ENCODE measurements around the gene KRT15. TPM values are rescaled to one million over a fixed set of nuclear protein-coding genes. Genes with fewer than 3 reads are reported as not detected.

KRT15 gene
- total and polyA plus RNA-seq, 2 of the 8 experiments (the other 6 are each of a cell fraction or from before 2014, with no cell fraction given): 0.11 to 0.13 TPM

DNA sequence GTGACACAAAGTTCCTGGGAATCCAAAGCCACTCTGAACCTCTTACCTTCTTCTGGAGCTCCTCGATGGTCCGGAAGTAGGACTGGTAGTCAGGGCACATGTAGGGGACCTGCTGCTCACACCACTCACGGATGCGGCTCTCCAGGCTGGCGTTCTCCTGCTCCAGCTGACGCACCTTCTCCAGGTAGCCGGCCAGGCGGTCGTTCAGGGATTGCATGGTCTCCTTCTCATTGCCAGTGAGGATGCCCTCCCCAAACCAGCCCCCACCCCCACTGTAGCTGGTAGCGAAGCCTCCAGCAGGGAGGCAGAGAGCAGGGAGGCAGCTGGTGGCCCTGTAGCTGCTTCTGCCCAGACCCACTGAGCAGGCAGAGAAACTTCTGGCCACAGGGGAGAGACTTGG lies 38.1 kb downstream of the KRT15 start:
- Histone ChIP-seq H3K27ac (ENCODE audit: low read depth, low read length) (no peak overlapping the region), H3K4me1 (replicated peaks in 1 of 4; ENCODE audit: control insufficient read depth in 3 of 4, insufficient read depth in 4 of 4, low read length in 3 of 4) (no peaks in the 10 kb centered on the region; a peak in 1 of 7 replicates), H3K14ac (ENCODE audit: insufficient read length) (no peak overlapping the region), H2AK5ac (ENCODE audit: low read depth, low read length) (no peak overlapping the region), H3K18ac (ENCODE audit: extremely low read depth, low read length) (no peak overlapping the region), H4K5ac (ENCODE audit: insufficient read length, low read depth, low read length) (no peak overlapping the region), H3K23ac (ENCODE audit: insufficient read length) (no peak overlapping the region), H3K23me2 (ENCODE audit: low read depth, low read length) (no peaks in the 10 kb centered on the region), H4K8ac (ENCODE audit: extremely low read depth, insufficient read depth, low read length) (no peak overlapping the region), H2BK120ac (replicated peaks; ENCODE audit: low read depth, low read length) (no peak overlapping the region), H3K4ac (replicated peaks; ENCODE audit: insufficient read length, low read depth, low read length) (no peak overlapping the region), H3K4me3 (ENCODE audit: extremely low read depth in 1 of 4, insufficient read depth in 2 of 4, low read depth in 3 of 4, low read length in 4 of 4) (no peak overlapping the region), H3K9ac (replicated peaks in 1 of 4; ENCODE audit: extremely low read depth in 1 of 4, low read depth in 3 of 4, low read length in 3 of 4) (no peak overlapping the region), H3K9me3 (ENCODE audit: insufficient read depth in 2 of 2, low read depth in 1 of 2, low read length in 1 of 2) (no peaks in the 10 kb centered on the region), H2BK15ac (ENCODE audit: low read length) (no peak overlapping the region), H2BK12ac (ENCODE audit: low read depth, low read length) (no peak overlapping the region), H3K56ac (replicated peaks; ENCODE audit: insufficient read length, low read depth, low read length) (no peak overlapping the region), H3K79me1 (ENCODE audit: low read depth, low read length) (no peaks in the 10 kb centered on the region), H2BK5ac (ENCODE audit: low read depth, low read length) (no peak overlapping the region), H3K27me3 (replicated peaks in 1 of 4; ENCODE audit: control insufficient read depth in 3 of 4, extremely low read depth in 1 of 4, insufficient read depth in 3 of 4, low read length in 3 of 4) (no peaks in the 10 kb centered on the region; a peak in 2 of 7 replicates), H3K4me2 (ENCODE audit: insufficient read depth in 1 of 2, low read depth in 2 of 2, low read length in 2 of 2) (no peak overlapping the region), H4K91ac (replicated peaks; ENCODE audit: insufficient read length, low read length) (no peak overlapping the region), H2AFZ (ENCODE audit: low read length) (no peak overlapping the region), H2BK20ac (ENCODE audit: low read length) (no peak overlapping the region), H3K79me2 (ENCODE audit: control insufficient read depth in 1 of 2, insufficient read depth in 2 of 2, low read length in 2 of 2) (no peaks in the 10 kb centered on the region), H4K20me1 (replicated peaks in 1 of 2; ENCODE audit: control insufficient read depth in 1 of 2, insufficient read depth in 2 of 2, low read length in 2 of 2) (no peaks in the 10 kb centered on the region), H3K36me3 (ENCODE audit: control insufficient read depth in 2 of 4, insufficient read depth in 4 of 4, low read length in 3 of 4) (no peaks in the 10 kb centered on the region)
- CTCF ChIA-PET (ENCODE audit: partially characterized antibody): interaction anchor here (1.4 to 33.9 kb wide), 3 partner anchors 12 to 182 kb away, joined by 4 to 427 read pairs (median 98); partner anchors contain the start of gene KRT36
- POLR2A ChIA-PET (ENCODE audit: partially characterized antibody): interaction anchor here (1.4 to 1.5 kb wide), 2 partner anchors 11 to 41 kb away, joined by 5 read pairs; no protein-coding TSS in a partner anchor
- no peak for TF ChIP-seq TBP (IDR thresholded peaks at IDR 0.05; ENCODE audit: low read depth, low read length)
- no peak for TF ChIP-seq CBX5 (IDR thresholded peaks at IDR 0.05; ENCODE audit: low read depth, low read length)
- TF ChIP-seq, protein P1, sequence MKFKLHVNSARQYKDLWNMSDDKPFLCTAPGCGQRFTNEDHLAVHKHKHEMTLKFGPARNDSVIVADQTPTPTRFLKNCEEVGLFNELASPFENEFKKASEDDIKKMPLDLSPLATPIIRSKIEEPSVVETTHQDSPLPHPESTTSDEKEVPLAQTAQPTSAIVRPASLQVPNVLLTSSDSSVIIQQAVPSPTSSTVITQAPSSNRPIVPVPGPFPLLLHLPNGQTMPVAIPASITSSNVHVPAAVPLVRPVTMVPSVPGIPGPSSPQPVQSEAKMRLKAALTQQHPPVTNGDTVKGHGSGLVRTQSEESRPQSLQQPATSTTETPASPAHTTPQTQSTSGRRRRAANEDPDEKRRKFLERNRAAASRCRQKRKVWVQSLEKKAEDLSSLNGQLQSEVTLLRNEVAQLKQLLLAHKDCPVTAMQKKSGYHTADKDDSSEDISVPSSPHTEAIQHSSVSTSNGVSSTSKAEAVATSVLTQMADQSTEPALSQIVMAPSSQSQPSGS (IDR thresholded peaks at IDR 0.05; ENCODE audit: low read length): no peak
- TF ChIP-seq GTF2F1 (IDR thresholded peaks at IDR 0.05; ENCODE audit: borderline replicate concordance, low read depth, low read length): no peak
- no peak for TF ChIP-seq PHF8 (conservative IDR thresholded peaks at IDR 0.05; ENCODE audit: low read depth, low read length)
- TF ChIP-seq, protein P2, sequence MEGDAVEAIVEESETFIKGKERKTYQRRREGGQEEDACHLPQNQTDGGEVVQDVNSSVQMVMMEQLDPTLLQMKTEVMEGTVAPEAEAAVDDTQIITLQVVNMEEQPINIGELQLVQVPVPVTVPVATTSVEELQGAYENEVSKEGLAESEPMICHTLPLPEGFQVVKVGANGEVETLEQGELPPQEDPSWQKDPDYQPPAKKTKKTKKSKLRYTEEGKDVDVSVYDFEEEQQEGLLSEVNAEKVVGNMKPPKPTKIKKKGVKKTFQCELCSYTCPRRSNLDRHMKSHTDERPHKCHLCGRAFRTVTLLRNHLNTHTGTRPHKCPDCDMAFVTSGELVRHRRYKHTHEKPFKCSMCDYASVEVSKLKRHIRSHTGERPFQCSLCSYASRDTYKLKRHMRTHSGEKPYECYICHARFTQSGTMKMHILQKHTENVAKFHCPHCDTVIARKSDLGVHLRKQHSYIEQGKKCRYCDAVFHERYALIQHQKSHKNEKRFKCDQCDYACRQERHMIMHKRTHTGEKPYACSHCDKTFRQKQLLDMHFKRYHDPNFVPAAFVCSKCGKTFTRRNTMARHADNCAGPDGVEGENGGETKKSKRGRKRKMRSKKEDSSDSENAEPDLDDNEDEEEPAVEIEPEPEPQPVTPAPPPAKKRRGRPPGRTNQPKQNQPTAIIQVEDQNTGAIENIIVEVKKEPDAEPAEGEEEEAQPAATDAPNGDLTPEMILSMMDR (IDR thresholded peaks at IDR 0.05; ENCODE audit: control extremely low read depth in 1 of 3, insufficient read depth in 1 of 3, low read depth in 1 of 3, low read length in 3 of 3): no peak
- TF ChIP-seq KDM4A (IDR thresholded peaks at IDR 0.05; ENCODE audit: low read depth, low read length, severe bottlenecking): no peak
- TF ChIP-seq SAP30 (IDR thresholded peaks at IDR 0.05; ENCODE audit: insufficient read depth, insufficient replicate concordance, low read length): no peak
- WGBS, 2 experiments (ENCODE audit: extremely low coverage in 1 of 2, insufficient coverage in 1 of 2, insufficient read length in 1 of 2, insufficient replicate concordance in 2 of 2, low coverage in 1 of 2, low lambda C conversion rate in 2 of 2, missing lambda C conversion rate in 1 of 2): 91% methylated on average over 7 of the region's 10 CpGs; no CpG with 5 or more reads in 1 of the 2 experiments
- DNase-seq (ENCODE audit: low read depth in 1 of 2, low spot score in 2 of 2) (no peak), FAIRE-seq (no peak)
